RWPE2 (cell line): ENCODE data around the gene GPATCH4.
A peak's percentile ranks its signal among the peaks of the same experiment; 100 is the strongest.

ENCODE experiments used
- ATAC-seq: fragments of 200-7000 bp; cut with Tn5 transposase; 3 replicates; pipeline ENCODE4 v1.9.1; 2021; ENCODE audit warnings: low read depth
- DNase-seq: peaks from one replicate; pipeline ENCODE4 v3.0.0-alpha.2; 2020; ENCODE audit warnings: low spot score
- H3K27ac ChIP-seq: fragments of 450-650 bp; 2 replicates; pipeline ENCODE4 v1.5.1; 2017; ENCODE audit warnings: mild to moderate bottlenecking; ENCODE audit not compliant: poor library complexity, severe bottlenecking
- H3K27me3 ChIP-seq: fragments of 250-450 bp; sonication (Bioruptor Pico); 2 replicates; pipeline ENCODE4 v1.5.1; 2021; ENCODE audit warnings: mild to moderate bottlenecking, moderate library complexity; ENCODE audit not compliant: insufficient read depth, poor library complexity, severe bottlenecking
- H3K36me3 ChIP-seq: fragments of 250-450 bp; sonication (Bioruptor Pico); 2 replicates; pipeline ENCODE4 v1.5.1; 2020; ENCODE audit warnings: low read depth, mild to moderate bottlenecking, moderate library complexity
- H3K4me1 ChIP-seq: fragments of 250-450 bp; sonication (Bioruptor Pico); 2 replicates; pipeline ENCODE4 v1.5.1; 2021; ENCODE audit warnings: mild to moderate bottlenecking, moderate library complexity; ENCODE audit not compliant: insufficient read depth, poor library complexity, severe bottlenecking
- H3K4me3 ChIP-seq: fragments of 250-450 bp; sonication (Bioruptor Pico); 2 replicates; pipeline ENCODE4 v1.5.1; 2021; ENCODE audit warnings: mild to moderate bottlenecking, moderate library complexity; ENCODE audit not compliant: severe bottlenecking
- H3K9me3 ChIP-seq: fragments of 250-450 bp; sonication (Bioruptor Pico); 2 replicates; pipeline ENCODE4 v1.5.1; 2021; ENCODE audit warnings: mild to moderate bottlenecking, moderate library complexity; ENCODE audit not compliant: severe bottlenecking
- CTCF ChIP-seq: fragments of 450-650 bp; IDR thresholded peaks from one replicate; pipeline ENCODE4 v1.5.1; 2017; ENCODE audit warnings: mild to moderate bottlenecking, moderate library complexity; ENCODE audit not compliant: poor library complexity, severe bottlenecking

The GPATCH4 gene

GRCh38 chr1:156624814-156625435 lies 23.6 kb upstream of the GPATCH4 start:
- ATAC-seq (no peak), DNase-seq (no peak)
- H3K27me3 ChIP-seq = peaks cover 63% of the 10 kb centered on the region
- H3K9me3 ChIP-seq = no peaks in the 10 kb centered on the region
- no peak for TF ChIP-seq CTCF
- no peaks in the 10 kb centered on the region for H3K4me1 ChIP-seq
- no peaks in the 10 kb centered on the region for H3K36me3 ChIP-seq
- H3K27ac ChIP-seq = no peak overlapping the region
- H3K4me3 ChIP-seq = peak overlapping the region; percentile 20

GRCh38 chr1:156623946-156624813 lies 22.9 kb upstream of the GPATCH4 start:
- TF ChIP-seq CTCF = peak; percentile 36
- Histone ChIP-seq H3K27me3 (peaks cover 63% of the 10 kb centered on the region), H3K27ac (no peak overlapping the region), H3K36me3 (no peaks in the 10 kb centered on the region), H3K4me1 (no peaks in the 10 kb centered on the region), H3K9me3 (no peaks in the 10 kb centered on the region), H3K4me3 (peak overlapping the region; percentile 20)
- ATAC-seq (peak; percentile 74), DNase-seq (no peak)

GRCh38 chr1:156622581-156623297 lies 21.5 kb upstream of the GPATCH4 start:
- DNase-seq (no peak), ATAC-seq (no peak)
- Histone ChIP-seq H3K9me3 (no peaks in the 10 kb centered on the region), H3K4me3 (no peak overlapping the region), H3K27me3 (peaks cover 63% of the 10 kb centered on the region), H3K4me1 (no peaks in the 10 kb centered on the region), H3K36me3 (no peaks in the 10 kb centered on the region), H3K27ac (no peak overlapping the region)
- no peak for TF ChIP-seq CTCF

- H3K36me3 ChIP-seq = no peaks in the 10 kb centered on the region
- H3K4me3 ChIP-seq = no peak overlapping the region
- DNase-seq (no peak), ATAC-seq (no peak)
- no peaks in the 10 kb centered on the region for H3K9me3 ChIP-seq
- H3K27me3 ChIP-seq = peaks cover 43% of the 10 kb centered on the region
- H3K27ac ChIP-seq = no peak overlapping the region
- no peak for TF ChIP-seq CTCF
- no peaks in the 10 kb centered on the region for H3K4me1 ChIP-seq
Measured at GRCh38 chr1:156619582-156619955, 18.3 kb upstream of the GPATCH4 start.
